Measurements from ENCODE around the gene THAP3.

DNA sequence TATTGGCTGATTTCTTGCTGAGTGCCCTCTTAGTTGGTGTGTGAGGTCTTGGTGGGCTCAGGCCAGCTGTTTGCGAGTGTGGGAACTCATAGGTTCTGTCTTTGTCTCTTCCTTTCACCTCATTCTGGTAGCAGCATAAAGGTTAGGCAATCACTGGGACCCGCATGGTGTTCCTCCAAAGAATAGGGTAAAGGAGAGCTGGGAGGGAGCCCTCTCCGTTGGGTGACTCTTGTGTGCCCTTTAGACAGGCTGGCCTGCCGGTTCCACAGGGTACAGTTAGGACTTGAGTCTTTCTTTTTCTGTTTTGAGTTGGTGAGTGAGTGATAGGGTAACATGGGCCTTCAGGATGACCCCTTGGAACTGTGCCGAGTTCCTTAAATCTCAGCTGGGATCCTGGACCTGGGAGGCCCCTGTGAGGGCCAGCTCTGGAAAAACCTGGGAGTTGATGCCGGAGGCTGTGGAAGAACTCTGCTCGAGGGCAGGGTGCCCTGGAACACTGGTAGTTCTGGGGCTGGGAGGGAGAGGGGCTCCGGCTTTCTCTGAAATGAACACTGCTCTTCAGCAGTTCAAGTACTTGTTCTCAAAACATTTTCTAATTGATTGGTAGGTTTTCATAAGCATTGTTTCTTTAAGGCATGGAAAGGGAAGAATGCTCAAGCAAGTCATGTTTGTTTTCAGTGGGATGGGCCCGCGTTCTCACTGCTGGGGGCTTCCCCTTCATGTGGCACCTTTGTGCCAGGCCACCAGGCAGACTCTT is 2.1 kb upstream of the THAP3 start:
- no peak for TF ChIP-seq EP300 (IDR thresholded peaks at IDR 0.05)
- TF ChIP-seq, protein P1, sequence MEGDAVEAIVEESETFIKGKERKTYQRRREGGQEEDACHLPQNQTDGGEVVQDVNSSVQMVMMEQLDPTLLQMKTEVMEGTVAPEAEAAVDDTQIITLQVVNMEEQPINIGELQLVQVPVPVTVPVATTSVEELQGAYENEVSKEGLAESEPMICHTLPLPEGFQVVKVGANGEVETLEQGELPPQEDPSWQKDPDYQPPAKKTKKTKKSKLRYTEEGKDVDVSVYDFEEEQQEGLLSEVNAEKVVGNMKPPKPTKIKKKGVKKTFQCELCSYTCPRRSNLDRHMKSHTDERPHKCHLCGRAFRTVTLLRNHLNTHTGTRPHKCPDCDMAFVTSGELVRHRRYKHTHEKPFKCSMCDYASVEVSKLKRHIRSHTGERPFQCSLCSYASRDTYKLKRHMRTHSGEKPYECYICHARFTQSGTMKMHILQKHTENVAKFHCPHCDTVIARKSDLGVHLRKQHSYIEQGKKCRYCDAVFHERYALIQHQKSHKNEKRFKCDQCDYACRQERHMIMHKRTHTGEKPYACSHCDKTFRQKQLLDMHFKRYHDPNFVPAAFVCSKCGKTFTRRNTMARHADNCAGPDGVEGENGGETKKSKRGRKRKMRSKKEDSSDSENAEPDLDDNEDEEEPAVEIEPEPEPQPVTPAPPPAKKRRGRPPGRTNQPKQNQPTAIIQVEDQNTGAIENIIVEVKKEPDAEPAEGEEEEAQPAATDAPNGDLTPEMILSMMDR (IDR thresholded peaks at IDR 0.05): no peak
- no peak for TF ChIP-seq POLR2A (IDR thresholded peaks at IDR 0.05)
- TF ChIP-seq POLR2AphosphoS5 (IDR thresholded peaks at IDR 0.05): no peak

All from upper lobe of left lung (tissue), 4 donors.